Ramos (cell line): ENCODE results near the gene SOHLH1.

Source experiments
- in situ Hi-C: fragments of 300-500 bp; cut with MboI; formaldehyde crosslinking; loops from one replicate; pipeline ENCODE4 v1.14.3; 2022; ENCODE audit warnings: low sequenced_read_pairs; ENCODE audit not compliant: unreplicated experiment

Gene SOHLH1

DNA sequence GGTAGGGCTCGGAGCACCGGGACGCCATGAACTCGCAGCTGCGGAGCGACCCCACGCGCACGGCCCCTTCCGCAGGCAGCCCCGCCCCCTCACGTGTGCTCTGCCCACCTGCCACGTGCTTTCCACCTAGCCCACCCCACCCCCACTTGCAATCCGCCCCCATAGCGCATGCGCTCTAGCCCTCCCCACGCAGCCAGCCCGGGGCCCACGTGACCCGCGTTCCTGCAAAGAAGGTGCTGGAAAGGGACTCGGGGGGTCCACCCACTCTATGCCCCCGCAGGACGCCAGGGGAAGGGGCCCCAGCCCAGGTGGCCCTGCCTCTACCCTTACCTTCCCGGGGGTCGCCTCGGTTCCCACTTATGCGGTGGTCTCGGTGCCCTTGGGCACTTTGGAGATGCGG lies at the start of gene SOHLH1:
Gene SOHLH1, minus strand, starts transcription at position 42 of the 400 bp plus-strand sequence. Its CDS starts 14 bp downstream, at position 28.
- in situ Hi-C loops, result no loop called here

DNA sequence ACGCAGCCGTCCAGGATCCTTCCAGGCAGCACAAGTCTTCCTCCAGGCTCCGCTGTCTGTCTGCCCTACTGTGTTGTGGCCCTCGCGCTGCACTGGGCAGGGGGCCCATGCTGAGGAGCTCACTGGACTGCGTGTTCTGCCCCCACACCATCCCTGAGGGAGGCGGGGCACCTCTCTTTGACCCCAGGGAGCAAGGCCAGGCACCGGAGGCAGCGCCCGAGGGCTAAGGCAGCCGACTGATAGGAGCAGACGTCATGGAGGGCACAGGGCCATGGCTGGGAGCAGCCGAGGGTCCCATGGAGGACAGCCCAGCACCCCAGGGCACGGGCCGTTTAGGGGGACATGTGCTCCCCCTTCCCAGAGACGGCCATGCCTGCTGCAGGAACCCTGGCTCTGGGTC lies 49.4 kb upstream of the SOHLH1 start:
- in situ Hi-C loops, result no loop called here

DNA sequence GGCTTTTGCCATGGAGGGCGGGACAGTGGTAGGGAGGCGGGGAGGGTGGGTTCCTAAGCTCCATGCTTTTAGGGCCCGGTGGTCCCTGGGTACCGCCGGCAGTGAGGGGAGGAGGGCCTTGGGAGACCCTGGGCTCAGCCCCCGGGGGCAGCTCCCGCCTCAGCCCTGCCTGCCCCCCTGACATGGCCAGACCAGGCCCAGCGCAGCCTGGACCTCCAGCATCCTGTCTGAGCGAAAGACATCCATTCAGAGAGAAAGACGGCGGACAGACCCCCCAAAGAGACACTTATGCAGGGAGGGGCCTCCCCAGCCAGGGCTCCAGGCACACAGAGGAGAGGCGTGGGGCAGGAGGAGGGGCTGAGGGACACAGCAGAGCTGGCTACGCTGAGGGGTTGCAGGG lies 48.0 kb upstream of the SOHLH1 start:
- in situ Hi-C loops, result no loop called here

GRCh38 chr9:135746565-135746964 lies 47.3 kb upstream of the SOHLH1 start:
- in situ Hi-C loops, result no loop called here

DNA sequence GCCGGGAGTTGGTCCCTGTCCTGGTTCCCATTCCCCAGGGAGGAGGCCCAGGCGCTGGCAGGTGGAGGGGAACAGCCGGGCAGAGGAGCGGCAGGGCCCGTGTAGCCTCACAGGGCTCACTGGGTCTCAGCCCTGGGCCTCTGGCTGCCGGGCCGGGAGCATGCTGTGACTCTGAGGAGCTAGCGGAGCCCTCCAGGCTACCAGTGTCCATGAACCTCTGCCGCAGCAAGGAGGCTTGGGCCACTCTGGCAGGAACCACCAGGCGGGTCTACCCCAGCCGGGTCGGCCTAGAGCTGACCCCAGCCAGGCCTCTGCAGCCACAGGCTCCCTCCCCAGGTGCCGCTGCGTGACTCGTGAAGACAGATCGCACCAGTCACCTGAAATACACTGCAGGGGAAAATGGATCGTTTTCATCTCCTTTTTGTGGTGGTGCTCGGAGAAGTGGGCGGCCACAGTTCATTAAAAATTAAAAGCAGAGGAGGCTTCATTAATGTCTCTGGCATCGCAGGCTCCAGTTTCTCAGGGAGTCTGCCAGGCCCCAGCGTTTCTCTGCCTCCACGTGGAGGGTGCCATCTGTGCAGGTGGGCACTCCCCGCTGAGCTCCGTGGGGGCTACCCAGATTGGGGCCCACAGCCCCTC lies 46.5 kb upstream of the SOHLH1 start:
- in situ Hi-C loops, result no loop called here

GRCh38 chr9:135745189-135745588 lies 45.9 kb upstream of the SOHLH1 start:
- in situ Hi-C loops, result no loop called here

DNA sequence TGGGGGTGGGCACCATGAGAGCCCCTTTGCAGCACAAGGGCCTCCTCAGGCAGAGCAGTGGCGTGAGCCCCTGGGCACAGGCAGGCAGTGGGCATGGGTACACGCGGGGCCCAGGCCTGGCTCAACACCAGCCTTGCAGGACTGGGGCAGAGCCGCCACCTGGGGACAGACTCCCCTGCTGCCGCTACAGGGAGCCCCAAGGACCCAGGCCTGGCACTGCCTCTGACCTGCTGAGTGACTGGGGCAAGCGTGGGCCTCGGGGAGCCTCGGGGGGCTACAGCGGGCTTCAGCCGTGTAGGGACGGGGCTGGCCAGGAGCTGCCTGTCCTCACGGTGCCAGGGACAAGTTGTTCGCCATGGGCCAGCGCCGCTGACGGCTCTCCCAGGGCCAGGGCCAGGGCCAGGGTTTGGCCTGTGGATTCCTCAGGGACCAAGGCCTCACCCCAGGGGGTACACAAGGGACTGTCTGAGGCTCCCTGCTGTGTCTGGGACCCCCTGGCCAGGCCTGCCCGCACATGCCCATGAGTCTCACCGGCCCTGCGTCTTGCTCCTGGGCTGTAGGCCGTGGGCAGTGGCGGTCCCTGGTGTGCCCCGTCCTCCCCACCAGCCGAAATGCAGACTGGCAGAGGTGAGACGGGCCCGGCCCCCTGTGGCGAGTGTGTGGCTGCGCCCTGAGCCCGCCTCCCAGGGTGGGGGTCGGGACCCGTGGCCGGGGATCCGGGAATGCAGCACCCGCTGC lies 45.2 kb upstream of the SOHLH1 start:
- in situ Hi-C loops, result no loop called here

GRCh38 chr9:135743546-135744332 lies 44.5 kb upstream of the SOHLH1 start:
- in situ Hi-C loops, result no loop called here

- in situ Hi-C loops, result no loop called here
Observed at GRCh38 chr9:135743021-135743420, 43.7 kb upstream of the SOHLH1 start.

DNA sequence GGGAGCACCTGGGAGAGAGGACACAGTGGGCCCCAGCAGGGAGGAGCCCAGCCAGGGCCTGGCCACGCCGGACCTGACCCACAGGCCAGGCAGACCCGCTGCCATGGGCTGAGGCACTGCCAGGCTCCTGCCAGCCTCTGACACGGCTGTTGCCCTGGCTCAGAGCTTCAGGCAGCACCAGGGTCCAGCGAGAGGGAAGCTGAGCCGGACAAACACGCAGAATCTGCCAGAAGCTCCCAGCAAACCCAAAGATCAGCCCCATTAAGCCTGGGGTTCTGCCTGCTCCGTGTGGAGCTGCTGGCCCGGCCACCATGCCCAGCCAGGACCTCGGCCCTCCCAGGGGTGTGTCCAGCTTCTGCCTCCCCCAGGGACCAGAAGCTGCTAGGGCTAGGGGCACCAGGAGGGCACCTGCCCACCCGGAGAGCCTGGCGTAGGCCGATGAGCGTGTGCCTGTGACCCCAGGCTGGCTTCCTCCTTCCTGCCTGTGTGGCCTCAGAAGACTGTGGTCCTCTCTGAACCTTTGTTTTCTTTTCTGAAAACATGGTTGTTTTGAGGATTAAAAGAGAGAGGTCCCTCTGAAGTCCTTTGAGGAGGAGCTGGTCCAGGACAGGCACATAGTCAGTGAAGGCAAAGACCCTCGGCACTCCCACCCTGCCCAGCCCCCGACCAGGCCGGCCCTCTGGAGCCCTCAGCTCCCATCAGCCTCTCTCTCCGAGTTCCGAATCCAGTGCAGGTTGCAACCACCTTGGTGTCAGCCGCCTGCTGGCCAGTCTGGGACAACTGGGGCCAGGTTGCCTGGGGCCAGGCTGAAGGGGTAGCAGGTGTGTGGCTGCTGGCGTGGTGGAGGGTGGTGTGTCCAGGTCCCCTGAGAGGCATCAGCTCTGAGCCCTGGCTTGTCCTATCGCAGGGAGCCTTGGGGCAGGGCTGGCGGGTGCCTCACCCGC lies 42.3 kb upstream of the SOHLH1 start:
- in situ Hi-C loops, result no loop called here

DNA sequence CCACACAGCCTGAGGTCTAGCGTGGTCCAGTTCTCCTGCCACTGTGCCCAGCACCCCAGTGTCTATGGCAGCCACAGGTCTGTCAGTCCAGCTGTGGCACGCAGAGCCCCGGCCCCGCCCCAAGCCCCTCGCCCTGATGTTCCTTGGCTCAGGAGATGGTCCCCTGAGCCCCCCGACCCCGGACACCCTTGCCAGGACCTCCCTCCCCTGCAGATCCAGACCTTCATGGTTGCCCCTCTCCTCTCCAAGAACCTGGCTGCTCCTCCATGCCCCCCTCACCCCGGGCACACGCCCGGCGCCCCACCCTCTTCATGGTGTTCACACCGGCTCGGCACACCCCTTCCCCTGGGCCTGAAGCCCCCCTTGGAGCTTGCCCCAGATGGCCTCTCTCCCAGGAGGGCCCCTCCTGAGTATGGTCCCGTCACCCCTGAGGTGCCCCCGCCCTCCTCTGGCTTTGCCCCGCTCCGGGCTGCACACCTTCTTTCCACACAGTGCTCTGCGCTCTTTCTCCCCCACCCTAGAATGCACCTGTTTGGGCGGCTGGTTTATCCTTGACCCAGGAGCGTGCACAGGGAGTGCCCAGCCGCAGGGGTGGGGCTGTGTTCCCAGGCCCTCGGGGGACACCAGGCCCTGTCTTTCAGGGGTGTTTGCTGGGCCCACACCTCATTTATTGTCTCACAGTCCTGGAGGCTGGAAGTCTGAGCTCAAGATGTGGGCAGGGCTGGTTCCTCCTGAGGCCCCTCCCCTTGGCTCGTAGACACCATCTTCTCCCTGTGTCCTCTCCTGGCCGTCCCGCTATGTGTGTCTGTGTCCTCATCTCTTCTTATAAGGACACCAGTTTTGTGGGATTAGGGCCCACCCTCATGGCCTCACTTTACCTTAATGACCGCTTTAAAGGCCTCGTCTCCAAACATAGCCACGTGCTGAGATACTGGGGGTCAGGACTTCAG lies 40.3 kb upstream of the SOHLH1 start:
- in situ Hi-C loops, result no loop called here

DNA sequence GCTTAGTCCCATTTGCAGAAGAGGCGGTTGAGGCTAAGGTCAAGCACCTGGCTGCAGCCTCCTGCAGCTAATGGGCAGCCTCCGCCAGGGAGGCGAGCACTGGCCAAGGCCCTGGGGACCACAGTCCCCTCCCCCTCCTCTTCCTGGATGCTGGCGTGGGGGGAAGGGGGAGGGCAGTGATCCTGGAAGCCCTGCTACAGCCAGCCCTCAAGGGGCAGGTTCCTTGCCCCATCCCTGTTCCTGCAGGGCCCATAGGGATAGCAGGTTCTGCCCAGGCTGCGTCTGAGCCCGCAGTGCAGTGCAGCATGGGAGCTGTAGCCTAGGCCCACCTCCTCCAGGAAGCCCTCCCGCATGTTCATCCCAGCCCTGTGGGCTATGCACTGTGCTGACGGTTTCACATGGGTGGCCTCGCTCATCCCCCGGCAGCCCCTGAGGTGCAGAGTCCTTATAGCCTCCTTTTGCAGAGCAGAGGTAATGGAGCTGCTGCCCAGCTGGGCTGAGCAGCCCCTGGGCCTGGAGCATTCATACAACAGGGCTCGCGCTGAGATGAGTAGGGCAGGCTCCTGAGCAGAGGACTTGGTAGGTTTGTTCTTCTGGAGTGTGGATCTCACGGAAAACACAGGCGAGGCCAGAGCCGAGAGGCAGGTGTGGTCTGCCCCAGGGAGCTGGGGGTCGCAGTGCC lies 38.7 kb upstream of the SOHLH1 start:
- in situ Hi-C loops, result no loop called here

- in situ Hi-C loops, result no loop called here
Observed at GRCh38 chr9:135736979-135737839, 37.9 kb upstream of the SOHLH1 start.

DNA sequence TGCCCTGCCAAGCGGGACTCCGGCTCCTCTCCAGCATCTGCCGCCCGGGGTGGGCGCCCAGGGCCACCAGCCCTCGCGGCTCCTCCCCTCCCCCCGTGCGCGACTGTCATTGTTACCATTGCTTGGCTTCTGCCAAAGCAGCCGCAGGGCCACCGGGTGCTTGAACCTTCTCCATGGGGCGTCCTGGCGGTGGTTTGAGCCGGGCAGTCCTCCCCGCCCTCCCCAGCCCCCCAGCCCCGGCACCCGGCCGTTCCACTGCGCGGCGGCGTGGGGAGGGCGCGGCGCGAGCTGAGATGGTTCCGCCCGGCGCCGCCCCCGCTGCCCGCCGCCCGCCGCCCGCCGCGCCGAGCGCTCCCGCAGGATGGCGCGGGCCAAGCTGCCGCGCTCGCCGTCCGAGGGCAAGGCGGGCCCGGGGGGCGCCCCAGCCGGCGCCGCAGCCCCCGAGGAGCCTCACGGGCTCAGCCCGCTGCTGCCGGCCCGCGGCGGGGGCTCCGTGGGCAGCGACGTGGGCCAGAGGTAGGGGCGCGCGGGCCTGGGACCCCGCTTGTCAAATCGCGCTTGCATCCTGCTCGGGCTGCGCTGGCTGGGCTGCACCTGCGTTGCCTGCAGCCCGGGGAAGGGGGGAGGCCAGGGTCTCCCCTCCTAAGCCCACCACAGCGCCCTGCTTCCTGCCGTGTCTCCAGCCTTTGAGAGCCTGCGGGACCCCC lies 37.1 kb upstream of the SOHLH1 start:
- in situ Hi-C loops, result no loop called here

DNA sequence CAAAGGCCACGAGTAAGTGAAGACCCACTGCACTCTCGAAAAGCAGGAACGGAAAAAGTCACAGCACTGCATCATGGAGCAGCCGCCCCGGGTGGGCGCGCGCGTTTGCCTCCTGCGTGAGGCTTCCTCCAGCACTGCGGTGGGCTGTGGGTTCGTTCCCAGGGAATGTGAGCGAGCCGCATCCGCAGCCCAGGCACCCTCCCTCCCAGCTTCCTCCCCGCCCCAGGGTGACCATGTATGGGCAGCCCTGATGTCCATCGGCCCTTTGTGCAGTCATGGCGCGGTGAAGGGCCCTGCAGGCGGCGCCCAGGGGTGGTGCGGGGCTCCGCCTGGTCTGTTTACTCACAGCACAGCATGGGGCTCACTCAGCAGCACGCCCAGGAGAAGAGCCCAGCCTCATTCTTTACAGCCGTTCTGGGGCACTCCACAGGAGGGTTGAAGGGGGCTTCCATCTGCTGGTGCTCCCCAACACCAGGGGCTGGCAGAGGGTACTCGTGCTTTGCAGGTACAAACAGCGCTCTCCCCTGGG lies 35.4 kb upstream of the SOHLH1 start:
- in situ Hi-C loops, result no loop called here

DNA sequence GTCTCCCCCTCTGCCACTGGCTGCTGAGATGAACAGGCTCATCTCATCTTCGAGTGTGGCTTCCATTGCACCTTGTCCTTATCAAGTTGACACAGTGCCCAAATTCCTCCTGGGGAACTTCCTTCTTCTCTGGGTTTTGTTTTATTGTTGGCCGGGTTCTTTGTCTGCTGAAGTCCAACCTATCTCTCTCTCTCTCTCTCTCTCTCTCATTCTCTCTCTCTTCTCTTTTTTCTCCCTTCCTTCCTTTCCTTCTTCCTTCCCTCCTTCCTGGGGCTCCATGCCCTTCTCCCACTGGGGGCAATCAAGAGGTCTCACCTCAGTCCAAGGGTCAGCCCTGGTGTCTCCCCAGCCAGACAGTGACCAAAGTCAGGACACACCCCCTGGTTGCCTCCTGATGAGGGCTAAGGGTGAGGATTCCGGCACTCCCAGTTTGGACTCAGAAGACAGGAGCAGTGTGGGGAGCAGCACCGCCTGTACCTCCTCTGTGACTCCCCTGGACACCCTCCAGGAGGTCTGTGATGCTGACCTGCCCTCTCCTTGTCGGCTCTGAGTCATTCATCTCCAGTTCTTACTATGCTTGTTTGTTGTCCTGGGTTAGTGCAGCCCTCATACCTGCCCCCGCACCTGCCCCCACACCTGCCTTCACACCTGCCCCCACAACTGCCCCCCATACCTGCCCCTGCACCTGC lies 33.4 kb upstream of the SOHLH1 start:
- in situ Hi-C loops, result no loop called here
